ENCODE results near the gene CACNG4. TPM values are rescaled to one million over a fixed set of nuclear protein-coding genes. Genes with fewer than 3 reads are reported as not detected.

Gene CACNG4
- total RNA-seq, 1 experiment from 2014 or later = 6.3 TPM

DNA sequence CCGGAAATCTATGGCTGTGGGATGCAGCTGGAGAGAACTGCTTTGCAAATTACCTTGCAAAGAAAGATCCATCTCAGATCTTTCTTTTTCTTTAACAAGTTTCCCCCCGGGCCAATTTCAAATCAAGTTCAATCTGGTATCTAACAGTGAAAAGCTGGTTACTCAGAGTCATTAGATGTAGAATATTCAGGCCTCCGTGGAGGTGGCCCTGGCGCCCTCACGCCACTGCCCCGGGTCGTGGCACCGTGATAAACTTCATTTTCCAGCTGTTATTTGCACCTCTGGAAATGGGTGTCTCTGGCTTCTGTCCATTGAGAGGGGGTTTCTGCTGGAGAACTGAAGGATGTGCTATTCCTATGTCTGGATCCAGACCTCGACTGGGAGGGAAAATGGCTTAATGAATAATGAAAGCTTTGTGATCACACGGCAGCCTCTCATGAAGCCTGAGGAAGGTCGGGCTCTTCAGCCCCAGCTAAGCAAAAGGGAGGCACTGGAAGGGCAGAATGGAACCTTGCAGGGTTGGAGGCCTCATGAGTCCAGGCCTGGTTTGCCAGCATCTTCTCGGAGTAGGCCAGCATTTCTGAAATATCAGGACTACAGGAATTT, 30.5 kb downstream of the CACNG4 start:
- Mint-ChIP-seq H3K36me3 (ENCODE audit: insufficient read depth in 1 of 3, low read depth in 3 of 3) (no peaks in the 10 kb centered on the region; a peak in 1 of 7 replicates), H3K27me3 (ENCODE audit: low read depth) (peaks cover 2% of the 10 kb centered on the region), H3K4me3 (no peak overlapping the region), H3K27ac (peak overlapping the region in 1 of 3 experiments; percentile 50; a peak in 1 of 7 replicates), H3K4me1 (no peaks in the 10 kb centered on the region; a peak in 1 of 4 replicates), H3K9me3 (no peaks in the 10 kb centered on the region)
- Histone ChIP-seq H2BK12ac (ENCODE audit: insufficient read length, low read depth, low read length) (no peak overlapping the region), H3K23me2 (ENCODE audit: insufficient read length, low read depth, low read length, poor library complexity, severe bottlenecking) (no peaks in the 10 kb centered on the region), H3T11ph (ENCODE audit: low read length) (no peak overlapping the region), H3K9me3 (ENCODE audit: control insufficient read depth, low read depth, low read length) (no peaks in the 10 kb centered on the region), H4K5ac (ENCODE audit: insufficient read length, low read depth, low read length) (no peak overlapping the region), H3K56ac (ENCODE audit: insufficient read length, low read depth, low read length) (no peak overlapping the region), H4K8ac (replicated peaks; ENCODE audit: insufficient read length, low read depth, low read length) (no peak overlapping the region), H3K14ac (ENCODE audit: insufficient read depth, low read length) (no peak overlapping the region), H3K4me2 (ENCODE audit: insufficient read depth, insufficient read length, low read length) (no peak overlapping the region), H3K27me3 (ENCODE audit: insufficient read depth, low read length) (no peaks in the 10 kb centered on the region), H4K20me1 (ENCODE audit: control insufficient read depth, insufficient read depth, insufficient read length) (peaks cover 4% of the 10 kb centered on the region), H2BK5ac (ENCODE audit: insufficient read length, low read length) (no peak overlapping the region), H3K4me1 (ENCODE audit: insufficient read depth, low read length) (no peaks in the 10 kb centered on the region), H3K4ac (ENCODE audit: low read depth, low read length) (no peak overlapping the region), H3K23ac (ENCODE audit: insufficient read length, low read depth, low read length) (no peak overlapping the region), H3K9ac (ENCODE audit: extremely low read depth, insufficient read length, low read length) (no peak overlapping the region), H2AK5ac (ENCODE audit: insufficient read length, low read length) (no peak overlapping the region), H3K79me2 (ENCODE audit: insufficient read depth, low read length) (no peaks in the 10 kb centered on the region), H2BK15ac (ENCODE audit: low read depth, low read length) (no peak overlapping the region), H3K18ac (ENCODE audit: insufficient read length, low read depth, low read length) (no peak overlapping the region), H2BK120ac (ENCODE audit: low read depth, low read length, poor library complexity, severe bottlenecking) (no peak overlapping the region), H2AFZ (ENCODE audit: low read length) (no peak overlapping the region), H4K91ac (ENCODE audit: insufficient read length, low read depth, low read length) (no peak overlapping the region), H2BK20ac (ENCODE audit: low read depth, low read length, poor library complexity, severe bottlenecking) (no peak overlapping the region), H3K27ac (ENCODE audit: insufficient read length, low read depth, low read length) (no peak overlapping the region), H3K79me1 (ENCODE audit: insufficient read depth, low read depth, low read length, poor library complexity, severe bottlenecking) (no peaks in the 10 kb centered on the region)
- TF ChIP-seq, protein P1, sequence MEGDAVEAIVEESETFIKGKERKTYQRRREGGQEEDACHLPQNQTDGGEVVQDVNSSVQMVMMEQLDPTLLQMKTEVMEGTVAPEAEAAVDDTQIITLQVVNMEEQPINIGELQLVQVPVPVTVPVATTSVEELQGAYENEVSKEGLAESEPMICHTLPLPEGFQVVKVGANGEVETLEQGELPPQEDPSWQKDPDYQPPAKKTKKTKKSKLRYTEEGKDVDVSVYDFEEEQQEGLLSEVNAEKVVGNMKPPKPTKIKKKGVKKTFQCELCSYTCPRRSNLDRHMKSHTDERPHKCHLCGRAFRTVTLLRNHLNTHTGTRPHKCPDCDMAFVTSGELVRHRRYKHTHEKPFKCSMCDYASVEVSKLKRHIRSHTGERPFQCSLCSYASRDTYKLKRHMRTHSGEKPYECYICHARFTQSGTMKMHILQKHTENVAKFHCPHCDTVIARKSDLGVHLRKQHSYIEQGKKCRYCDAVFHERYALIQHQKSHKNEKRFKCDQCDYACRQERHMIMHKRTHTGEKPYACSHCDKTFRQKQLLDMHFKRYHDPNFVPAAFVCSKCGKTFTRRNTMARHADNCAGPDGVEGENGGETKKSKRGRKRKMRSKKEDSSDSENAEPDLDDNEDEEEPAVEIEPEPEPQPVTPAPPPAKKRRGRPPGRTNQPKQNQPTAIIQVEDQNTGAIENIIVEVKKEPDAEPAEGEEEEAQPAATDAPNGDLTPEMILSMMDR (conservative IDR thresholded peaks at IDR 0.05) = no peak
- no CpG with 5 or more reads among the region's 12 CpGs for WGBS (ENCODE audit: extremely low coverage, insufficient read length, low lambda C conversion rate)
- DNase-seq = no peak

Data from H9 (cell line).